Posterior vena cava (tissue), 2 donors: ENCODE measurements around the gene GRM4. TPM values are rescaled to one million over a fixed set of nuclear protein-coding genes. Genes with fewer than 3 reads are reported as not detected.

Source experiments
- DNase-seq: peaks from one replicate; pipeline ENCODE4 v3.0.0-alpha.2; 2020; ENCODE audit warnings: low spot score
- intact Hi-C, 2 donors: fragments of 100-400 bp; cut with DNase I; formaldehyde crosslinking; loops; one replicate each; pipeline versions ENCODE4 v1.14.1 to v1.14.2; 2022 to 2023
- microRNA-seq, 2 donors: library from miRNA; unstranded; fragments of <30 nt; microRNA quantifications; one replicate each; pipeline ENCODE4 v1.2.0, GENCODE V29; 2020 to 2021; ENCODE audit warnings: borderline microRNAs expressed in 2 of 2
- total RNA-seq, 2 donors: library from RNA; stranded (reverse); fragmentation: NEBNext Ultra II Directional; extraction: Animal tissue kit (Norgen Biotek cat#: 25700); gene quantifications; one replicate each; pipeline ENCODE4 v1.2.1, GENCODE V29; 2021
- donor health status: DM: yes; HTN: yes; CAD: no.
- donor health status: DM: yes; HTN: yes; CAD: no.

GRM4 gene
- total RNA-seq, 2 donors from 2014 or later, result not detected

DNA sequence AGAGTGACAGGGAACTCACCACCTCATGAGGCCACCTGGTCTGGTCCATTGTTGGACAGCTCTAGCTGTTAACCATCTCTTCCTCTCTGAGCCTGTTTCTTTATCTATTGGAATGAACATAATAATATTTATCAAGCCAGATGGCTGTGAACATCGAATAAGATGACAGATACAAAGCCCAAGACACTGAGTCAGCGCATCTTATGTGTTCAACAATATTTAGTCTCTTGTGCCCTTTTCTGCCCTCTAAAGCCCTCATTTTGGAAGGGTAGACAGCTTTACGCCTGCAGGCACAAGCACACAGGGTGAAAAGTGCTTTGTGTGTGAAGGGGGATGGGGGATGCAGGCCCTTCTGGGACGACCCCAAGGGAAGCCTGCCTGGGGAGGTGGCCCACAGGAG lies 164.0 kb downstream of the GRM4 start:
- DNase-seq, result no peak
- intact Hi-C loops, result no loop called here

DNA sequence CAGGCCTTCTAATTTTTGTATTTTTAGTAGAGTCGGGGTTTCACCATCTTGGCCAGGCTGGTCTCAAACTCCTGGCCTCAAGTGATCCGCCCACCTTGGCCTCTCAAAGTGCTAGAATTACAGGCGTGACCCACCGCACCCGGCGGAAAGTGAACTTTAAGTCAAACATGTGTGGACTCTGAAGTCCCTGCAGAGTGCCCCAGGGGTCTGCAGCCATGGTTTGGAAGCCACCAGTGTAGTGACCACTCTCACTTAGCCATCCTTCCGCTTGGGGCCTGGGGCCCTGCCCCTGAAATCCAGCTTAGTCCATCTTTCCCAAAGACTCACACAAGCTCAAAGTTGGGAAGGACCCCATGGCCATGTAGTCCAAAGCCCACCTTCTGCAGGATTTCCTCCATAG lies 164.5 kb downstream of the GRM4 start:
- intact Hi-C loops, result no loop called here

DNA sequence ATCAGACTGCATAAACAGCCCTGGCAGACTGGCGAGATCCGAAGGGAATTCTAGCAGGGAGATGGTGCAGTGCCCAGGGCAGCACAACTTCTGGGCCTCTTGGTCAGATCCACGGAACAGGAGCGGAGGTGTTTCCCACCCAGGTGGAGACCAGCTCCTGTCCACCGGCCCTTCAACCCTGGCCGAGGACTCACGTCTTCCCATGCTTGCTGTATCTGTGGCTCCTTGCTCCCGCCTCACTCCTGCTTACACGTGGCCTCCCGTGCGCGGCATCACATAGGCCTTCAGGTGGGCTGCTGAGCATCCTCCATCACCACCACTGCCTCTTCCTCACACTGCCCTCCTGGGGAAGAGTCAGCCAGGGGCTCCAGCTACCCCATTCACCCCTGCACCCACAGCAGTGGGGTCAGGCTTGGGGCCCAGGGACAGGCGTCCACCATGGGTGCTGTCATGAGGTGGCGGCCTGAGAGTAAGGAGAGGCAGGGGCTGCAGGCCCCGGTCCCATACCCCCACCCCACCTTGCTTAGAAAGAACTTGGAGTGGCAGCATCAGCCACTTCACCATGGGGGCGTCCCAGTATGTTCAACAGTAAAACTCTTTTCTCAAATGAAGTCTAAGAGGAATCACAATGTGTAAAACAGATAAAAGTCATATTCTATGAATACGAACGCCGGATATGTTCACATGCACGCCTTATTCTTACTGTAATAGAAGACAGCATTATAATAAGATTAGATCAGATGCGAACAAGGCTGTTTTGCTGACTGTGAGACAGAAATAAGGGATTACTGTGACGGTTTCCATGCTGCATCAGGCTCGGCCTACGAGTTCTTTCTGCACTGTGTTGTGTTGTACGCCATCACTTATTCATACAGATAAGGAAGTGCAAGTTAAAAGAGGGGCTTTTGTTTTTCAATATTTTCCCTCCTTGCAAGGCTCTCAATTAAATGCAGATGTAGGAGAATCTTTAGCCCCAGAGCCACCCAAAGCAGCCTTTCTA lies 165.4 kb downstream of the GRM4 start:
- intact Hi-C loops, result no loop called here
- DNase-seq, result peak; percentile 66

More for the DNA sequence above, 164.5 kb downstream of the GRM4 start:
- DNase-seq, result peak; percentile 55

DNA sequence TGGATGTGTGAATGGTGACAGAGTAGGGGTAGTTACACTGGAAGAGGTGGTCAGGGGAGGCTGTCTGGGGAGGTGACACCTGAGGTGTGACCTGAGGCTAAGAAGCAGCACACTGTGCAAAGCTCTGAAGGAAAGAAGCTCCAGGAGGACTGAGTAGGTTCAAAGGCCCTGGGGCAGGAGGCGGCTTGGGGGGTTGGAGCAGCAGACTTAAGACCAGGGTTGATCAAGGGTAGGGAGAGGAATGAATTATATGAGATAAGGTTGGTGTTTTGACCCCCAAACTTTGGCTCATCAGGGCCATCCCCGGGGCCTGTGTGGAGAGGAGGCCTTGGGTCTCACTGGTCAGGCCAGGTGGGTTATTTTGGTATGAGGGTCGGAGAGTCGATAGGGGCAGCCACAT lies 166.1 kb downstream of the GRM4 start:
- intact Hi-C loops, result no loop called here
- peak; percentile 26 for DNase-seq

DNA sequence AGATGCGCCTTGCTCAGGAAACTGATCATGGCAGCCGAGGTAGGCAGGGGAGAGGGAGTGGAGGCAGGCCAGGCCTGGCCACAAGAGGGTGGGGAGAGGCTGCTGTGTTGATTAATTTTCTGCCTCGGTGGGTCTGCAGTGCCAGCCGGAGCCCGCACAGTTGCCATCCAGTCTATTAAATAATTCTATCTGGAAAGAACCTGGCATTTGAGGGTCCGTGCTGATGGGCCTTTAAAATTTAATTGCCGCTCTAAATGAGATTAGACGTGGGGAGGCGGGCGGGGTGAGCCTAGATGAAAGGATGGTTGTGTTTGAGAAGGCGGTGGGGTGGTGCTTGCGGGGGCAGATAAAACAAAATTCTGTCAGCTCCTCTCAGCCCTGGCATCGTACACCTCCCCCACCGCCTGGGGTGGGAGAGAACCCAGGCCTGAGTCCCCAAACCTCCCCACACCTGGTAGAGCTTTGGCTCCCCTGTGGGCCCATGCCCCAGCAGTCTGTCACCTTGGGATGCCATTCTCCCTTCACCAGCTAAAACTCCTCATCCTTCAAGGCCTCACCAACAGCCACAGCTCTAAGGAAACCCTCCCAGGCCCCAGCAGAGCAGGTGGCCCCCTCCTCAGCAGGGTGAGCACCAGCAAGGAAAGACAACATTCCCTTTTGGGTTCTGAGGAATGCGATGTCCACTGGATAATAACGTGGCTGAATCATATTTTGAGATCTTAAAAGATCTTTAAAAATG lies 167.3 kb downstream of the GRM4 start:
- intact Hi-C loops, result no loop called here

DNA sequence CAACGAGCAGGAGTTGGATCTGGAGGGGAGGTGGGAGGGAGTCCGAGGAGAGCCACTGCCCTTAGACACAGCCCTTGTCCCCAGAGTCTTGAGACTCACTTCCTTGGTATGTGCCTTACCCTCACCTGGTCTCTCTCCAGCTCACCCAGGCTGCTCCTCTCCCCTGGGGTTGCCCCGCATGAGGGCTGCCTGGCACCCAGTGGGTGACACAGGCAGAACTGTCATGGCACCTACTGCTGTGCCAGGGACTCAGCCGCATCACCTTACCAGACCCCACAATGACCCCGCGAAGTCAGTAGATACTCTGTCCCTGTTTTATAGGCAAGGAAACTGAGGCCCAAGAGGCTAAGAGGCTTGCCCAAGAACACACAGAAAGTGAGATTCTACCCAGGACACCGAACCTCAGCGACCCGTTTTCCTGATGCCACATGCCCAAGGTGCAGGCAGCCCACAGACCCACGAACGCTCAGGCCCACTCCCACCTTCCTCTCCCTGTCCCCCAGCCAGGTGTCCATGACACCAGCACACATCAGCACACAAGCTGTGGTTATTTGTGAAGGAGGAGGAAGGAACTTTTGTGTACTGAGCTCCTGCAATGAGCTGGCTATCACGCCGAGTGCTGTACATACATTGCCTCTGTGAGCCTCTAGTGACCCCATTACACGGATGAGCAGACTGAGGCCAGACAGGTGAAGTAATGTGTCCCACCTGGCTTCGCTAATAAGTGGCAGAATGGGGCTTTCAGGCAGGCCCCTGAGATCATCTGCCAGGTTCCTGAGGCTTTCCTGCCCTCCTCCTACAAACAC lies 168.1 kb downstream of the GRM4 start:
- intact Hi-C loops, result no loop called here
- DNase-seq, result peak; percentile 62

More for the DNA sequence above, 167.3 kb downstream of the GRM4 start:
- DNase-seq, result peak; percentile 19

DNA sequence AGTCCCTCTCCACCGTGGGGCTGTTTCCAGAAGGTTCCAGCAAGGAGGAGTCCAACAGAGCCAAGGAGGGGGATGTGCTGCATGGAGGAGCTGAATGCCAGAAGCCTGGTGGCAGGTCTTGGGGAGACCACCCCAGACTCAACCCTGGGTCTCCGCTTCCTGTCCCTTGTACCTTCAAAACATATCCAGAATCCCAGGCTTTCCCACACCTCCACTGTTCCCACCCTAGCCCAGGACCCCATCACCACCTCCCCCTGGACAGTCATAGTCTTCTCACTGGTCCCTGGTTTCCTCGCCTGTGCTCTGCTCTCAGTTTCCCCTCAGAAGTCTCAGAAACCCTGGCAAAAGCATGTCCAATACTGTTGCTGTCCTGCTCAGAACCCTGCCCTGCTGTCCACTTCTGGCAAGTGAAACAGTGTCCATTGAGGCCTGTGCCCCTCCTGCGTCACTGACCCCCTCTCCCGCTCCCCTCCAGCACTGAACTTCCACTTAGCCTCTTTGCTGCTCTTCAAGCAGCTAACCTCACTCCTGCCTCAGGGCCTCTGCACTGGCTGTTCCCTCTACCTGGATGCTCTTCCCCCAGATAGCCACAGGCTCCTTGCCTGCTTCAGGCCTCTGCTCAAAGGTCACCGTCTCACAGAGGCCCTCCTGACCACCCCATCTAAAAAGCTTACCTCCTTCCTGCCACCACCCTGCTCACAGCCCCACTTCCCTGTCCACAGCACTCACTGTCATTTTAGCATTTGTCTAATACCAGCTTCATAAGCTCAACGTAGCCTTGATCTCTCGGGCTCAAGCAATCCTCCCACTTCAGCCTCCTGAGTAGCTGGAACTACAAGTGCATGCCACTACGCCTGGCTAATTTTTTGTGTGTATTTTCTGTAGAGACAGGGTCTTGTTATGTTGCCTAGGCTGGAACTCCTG lies 169.2 kb downstream of the GRM4 start:
- DNase-seq, result peak; percentile 26
- intact Hi-C loops, result no loop called here

DNA sequence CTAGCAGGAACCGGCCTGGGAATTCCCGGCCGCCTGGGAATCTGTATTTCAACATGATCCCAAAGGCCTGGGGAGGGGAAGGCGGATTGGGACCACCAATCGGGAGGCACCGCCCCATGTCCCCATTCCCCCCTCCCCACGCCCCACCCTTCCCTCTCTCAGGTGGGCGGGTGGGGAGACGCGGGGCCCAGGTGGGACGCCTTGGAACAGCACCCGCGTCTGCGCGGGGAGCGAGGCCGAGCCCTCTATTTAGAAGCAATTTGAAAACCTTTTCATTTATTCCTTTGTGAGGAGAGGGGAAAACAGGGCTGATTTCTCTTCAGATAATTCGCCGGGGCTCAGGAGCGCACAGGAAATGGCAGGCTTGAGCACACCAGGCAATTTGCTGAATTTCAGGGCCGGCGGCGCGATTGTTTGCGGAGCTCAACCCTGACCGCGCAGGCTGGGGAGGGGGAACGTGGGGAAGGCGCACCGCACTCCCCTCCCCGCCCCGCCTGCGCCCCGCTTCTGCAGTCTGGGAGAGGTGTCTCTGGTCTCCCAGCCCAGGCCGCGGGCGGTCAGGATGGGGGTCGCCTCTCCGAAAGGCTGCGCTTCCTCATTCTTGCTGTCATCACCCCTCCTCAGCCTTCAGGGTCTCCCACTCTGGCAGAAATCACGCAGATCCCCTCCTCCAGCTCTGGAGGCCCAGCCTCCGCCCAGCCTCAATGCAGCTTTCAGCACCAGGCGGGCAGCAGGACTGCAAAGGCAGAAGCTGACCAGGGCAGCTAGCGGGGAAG lies 170.0 kb downstream of the GRM4 start:
- intact Hi-C loops, result no loop called here

DNA sequence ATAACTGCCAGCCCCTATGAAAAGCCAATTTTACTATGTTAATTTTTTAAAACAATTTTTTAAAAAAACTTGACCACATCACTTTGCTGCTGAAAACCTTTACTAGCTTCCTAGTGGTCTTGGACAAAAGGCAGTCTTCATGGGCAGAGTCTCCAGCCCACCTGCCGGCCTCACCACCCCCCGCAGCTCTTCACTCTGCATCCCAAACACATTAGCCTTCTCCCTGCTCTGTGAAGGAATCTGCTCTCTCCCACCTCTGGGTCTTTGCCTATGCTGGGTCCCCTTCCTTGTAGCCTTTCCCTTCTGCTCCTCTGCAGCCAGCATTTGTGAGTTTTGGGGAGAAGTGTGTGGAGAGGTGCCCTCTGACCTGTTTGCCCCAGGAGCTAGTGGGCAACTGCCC lies 171.4 kb downstream of the GRM4 start:
- DNase-seq, result peak; percentile 19
- intact Hi-C loops, result no loop called here

More for the DNA sequence above, 170.0 kb downstream of the GRM4 start:
- peak; percentile 75 for DNase-seq

DNA sequence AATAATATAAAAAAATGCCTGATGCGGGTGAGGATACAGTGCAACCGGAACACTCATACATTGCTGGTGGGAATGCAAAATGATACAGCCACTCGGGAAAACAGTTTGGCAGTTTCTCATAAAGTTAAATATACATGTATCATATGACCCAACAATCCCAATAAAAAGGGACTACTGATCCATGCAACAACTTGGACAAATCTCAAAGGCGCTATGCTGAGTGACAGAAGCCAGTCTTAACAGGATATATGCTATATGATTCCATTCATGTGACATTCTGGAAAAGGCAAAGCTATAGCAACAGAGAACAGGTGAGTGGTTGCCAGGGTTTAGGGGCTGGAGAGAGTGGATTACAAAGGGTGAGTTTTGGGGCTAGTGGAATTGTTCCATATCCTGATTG lies 171.9 kb downstream of the GRM4 start:
- DNase-seq, result peak; percentile 6
- intact Hi-C loops, result no loop called here

DNA sequence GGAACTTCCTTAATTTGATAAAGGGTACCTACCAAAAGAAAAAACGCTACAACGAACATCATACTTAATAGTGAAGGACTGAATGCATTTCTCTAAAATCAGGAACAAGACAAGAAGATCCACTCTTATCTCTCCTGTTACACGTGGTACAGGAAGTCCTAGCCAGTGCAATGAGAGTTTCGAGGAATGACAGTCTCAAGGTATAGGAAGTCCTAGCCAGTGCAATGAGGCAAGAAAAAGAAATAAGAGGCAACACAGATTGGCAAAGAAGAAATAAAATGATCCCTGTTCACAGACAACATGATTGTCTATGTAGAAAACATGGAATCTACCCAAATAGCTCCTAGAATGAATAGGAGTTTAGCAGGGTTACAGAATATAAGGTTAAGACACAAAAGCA lies 174.3 kb downstream of the GRM4 start:
- intact Hi-C loops, result no loop called here
- DNase-seq, result no peak

Small RNA genes lying within 50 kb of the gene (microRNA-seq; reads per million reads assigned to microRNA genes)
- 0 reads per million in 2 donors for gene MIR1275

Other genes starting within 250 kb of the GRM4 start
- gene HMGA1, start 90.8 kb upstream of the GRM4 start, total RNA-seq, result 10 to 100 TPM; 11.3 to 39.7 TPM
- 10 to 100 TPM; 19.0 to 24.5 TPM for gene SMIM29, start 102.9 kb upstream of the GRM4 start, total RNA-seq
- gene NUDT3, start 246.6 kb upstream of the GRM4 start, total RNA-seq, result 10 to 100 TPM; 41.9 to 49.9 TPM